T1000 (cell line): ENCODE data around the gene CDON.

Experiments
- DNase-seq: peaks from one replicate; lab custom pipeline; 2025; ENCODE audit warnings: mixed read lengths; lab: John Stamatoyannopoulos, UW

CDON gene

GRCh38 chr11:125956391-125957134, 106.1 kb downstream of the CDON start:
- no peak for DNase-seq

- no peak for DNase-seq
These were observed 106.8 kb downstream of the CDON start for GRCh38 chr11:125955856-125956255.

DNA sequence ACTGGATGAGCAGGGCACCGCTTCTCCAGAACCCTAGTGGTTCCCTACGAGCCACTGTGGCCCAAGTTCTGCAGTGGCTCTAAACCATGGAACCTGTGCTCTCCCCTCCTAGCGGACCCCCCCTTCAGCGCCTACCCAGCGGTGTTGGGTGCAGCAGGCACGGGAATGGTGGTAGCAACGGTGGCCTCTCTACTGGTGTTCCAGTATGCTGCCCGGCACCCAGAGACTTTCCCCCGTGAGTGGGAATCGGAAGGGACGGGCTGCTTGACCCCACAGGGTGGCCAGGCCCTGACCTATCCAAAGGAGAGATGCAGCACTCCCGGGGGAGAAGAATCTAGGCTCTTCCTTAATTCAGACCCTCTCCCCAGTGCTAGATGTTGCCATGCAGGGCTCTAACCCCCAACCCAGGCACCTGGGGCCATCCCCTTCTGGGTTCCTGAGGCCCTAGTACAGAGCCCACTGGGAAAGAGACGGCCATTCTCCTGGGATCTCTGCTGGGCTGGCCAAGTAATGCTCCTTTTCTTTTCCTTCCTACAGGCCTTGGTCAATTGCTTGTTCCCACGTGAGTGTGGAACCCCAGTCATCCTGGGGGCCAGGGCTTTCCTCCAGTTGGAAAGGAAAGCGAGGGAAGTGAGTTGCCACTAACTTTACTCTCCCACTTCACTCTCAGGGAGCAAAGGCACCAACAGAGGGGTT, 107.6 kb downstream of the CDON start:
- no peak for DNase-seq

DNA sequence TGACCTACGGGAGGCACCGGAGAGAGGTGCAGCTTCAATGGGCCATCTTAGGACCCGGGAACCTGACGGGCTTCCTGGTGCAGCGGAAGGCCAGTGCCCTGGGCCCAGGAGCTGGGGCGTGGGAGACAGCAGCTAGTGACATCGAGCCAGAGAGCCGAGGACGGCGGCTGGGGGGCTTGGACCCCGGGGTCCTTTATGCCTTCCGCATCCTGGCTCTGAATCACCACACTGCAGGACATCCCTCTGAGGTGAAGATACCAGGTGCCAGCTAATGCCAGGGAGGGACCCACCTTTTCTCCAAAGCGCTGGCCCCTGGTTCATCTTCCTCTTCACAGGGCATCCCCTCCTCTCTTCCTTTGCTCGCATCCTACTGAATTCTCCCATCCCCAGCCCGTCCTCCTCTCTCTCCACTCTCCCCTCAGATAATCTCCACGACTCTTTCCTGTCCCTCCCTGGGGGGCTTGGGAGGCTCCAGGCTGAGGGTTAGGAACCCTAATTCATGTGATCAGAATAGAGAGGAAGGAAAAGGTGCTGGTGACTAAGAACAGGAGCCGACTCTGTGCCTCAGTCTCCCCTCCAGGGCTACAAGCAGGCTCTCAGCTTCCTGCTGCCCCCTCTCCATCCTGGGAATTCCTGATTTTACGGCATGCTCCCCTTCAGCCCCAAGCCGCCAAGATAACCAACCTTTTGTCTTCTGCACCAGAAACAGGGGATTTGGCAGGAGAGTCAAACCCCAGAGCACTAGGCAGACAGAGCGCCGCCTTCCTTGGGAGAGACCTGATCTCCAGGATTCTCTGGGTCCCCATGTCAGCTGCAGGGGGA, 108.3 kb downstream of the CDON start:
- DNase-seq = no peak

GRCh38 chr11:125953401-125953935, 109.2 kb downstream of the CDON start:
- no peak for DNase-seq

- DNase-seq = no peak
These were observed 109.7 kb downstream of the CDON start for GRCh38 chr11:125952973-125953372.

GRCh38 chr11:125952559-125952958, 110.1 kb downstream of the CDON start:
- DNase-seq = no peak

GRCh38 chr11:125951731-125952130, 110.9 kb downstream of the CDON start:
- DNase-seq = no peak

GRCh38 chr11:125950696-125951651, 111.7 kb downstream of the CDON start:
- no peak for DNase-seq

- DNase-seq = no peak
These were observed 112.5 kb downstream of the CDON start for GRCh38 chr11:125950178-125950490.

- DNase-seq = no peak
These were observed 113.1 kb downstream of the CDON start for GRCh38 chr11:125949271-125950177.

- no peak for DNase-seq
These were observed 114.2 kb downstream of the CDON start for GRCh38 chr11:125948278-125949051.

GRCh38 chr11:125947419-125948277, 115.0 kb downstream of the CDON start:
- DNase-seq = no peak

DNA sequence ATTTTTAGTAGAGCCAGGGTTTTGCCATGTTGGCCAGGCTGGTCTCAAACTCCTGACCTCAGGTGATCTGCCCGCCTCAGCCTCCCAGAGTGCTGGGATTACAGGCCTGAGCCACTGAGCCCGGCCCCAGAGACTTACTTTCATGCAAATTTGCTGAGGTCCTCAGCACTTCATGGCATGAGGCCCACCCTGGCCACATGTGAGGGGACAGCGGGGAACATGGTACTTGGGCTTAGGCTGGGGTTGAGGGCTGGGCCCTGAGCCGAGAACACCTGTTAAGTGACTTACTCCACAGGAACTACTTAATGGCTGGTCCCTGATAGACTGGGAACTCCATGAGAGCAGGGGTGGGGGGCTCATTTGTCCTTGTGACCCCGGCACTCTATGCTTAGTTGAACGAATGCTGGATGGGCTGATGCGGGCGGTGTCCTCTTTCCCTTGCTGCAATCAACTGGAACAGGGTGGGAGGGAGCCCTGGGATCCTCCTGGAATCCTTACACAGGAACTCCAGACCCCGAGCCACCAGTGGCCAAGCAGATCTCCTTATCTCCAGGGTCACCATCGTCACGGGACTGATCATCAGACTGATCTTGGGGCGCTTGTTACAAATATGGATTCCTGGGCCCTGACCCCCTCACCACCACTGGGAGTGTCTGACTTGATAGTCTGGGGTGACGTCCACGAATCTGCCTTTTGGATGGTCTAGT, 115.8 kb downstream of the CDON start:
- DNase-seq = no peak

DNA sequence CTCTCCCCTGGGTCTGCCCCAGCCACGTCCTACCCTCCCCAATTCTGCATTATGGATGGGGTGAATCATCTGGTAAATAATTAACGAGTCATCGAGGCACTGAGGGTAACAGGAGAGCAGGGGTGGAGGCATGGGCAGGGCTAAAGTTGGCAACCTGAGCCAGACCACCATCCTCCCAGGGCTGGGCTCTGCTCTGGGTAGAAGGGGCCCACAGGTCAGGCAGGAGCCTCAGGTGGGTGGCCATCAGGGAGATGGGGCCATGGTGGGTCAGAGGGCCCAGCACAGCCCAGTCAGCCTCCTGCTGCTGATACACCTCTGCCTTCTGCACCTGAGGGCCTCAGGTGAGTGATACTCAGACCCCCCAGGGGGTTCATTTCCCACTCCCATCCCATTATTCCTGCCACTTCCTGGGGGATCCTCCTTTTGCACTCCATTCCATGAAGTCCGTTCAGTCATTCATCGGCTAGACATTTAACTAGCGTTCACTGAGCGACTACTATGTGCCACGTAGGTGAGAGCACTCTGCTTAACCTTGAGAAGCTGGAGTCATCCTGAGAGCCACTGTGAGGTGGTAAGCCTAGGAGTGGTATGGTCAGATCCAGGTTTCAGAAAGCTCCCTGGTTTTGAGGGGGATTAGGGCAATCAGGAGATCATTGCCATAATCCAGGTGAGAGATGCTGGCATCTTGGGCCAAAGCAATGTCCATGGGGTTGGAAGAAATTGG, 116.7 kb downstream of the CDON start, which contains the start of gene VSIG10L2:
VSIG10L2 (plus strand) TSS at position 248 of the 724 bp plus-strand sequence; CDS start at position 260, 12 bp downstream.
- no peak for DNase-seq

- no peak for DNase-seq
These were observed 117.5 kb downstream of the CDON start for GRCh38 chr11:125945011-125945796.
